Thyroid gland (tissue), 4 donors: ENCODE data around the gene COTL1. TPM values are rescaled to one million over a fixed set of nuclear protein-coding genes. Genes with fewer than 3 reads are reported as not detected.

Experiments
- DNase-seq, 2 donors: peaks; one replicate each; pipeline ENCODE4 v3.0.0-alpha.2; 2019
- H3K27ac ChIP-seq, 3 donors: fragments of 200-600 bp; sonication (generic); 1 replicate in 2 of 3; 2 replicates in 1 of 3; pipeline ENCODE4 v1.5.1; 2016 to 2019; ENCODE audit warnings: mild to moderate bottlenecking in 1 of 3, moderate library complexity in 1 of 3
- H3K27me3 ChIP-seq: fragments of 200-600 bp; sonication (generic); one replicate; pipeline ENCODE4 v1.5.1; 2019
- H3K36me3 ChIP-seq, 2 donors: fragments of 200-600 bp; sonication (generic); one replicate each; pipeline ENCODE4 v1.5.1; 2016 to 2019
- H3K4me1 ChIP-seq, 2 donors: fragments of 200-600 bp; sonication (generic); one replicate each; pipeline ENCODE4 v1.5.1; 2017 to 2019
- H3K4me3 ChIP-seq, 3 donors: fragments of 200-600 bp; sonication (generic); replicated peaks in 1 of 3; 1 replicate in 2 of 3; 2 replicates in 1 of 3; pipeline ENCODE4 v1.5.1; 2016; ENCODE audit warnings: mild to moderate bottlenecking in 1 of 3
- H3K9me3 ChIP-seq: fragments of 200-600 bp; sonication (generic); one replicate; pipeline ENCODE4 v1.5.1; 2017
- CTCF ChIP-seq, 6 experiments: fragments of 200-600 bp in 3 of 6; fragments of 450-650 bp in 3 of 6; sonication (generic) in 3 of 6; IDR thresholded peaks; one replicate each; pipeline ENCODE4 v1.5.1; 2016 to 2019; ENCODE audit warnings: antibody characterized with exemption in 6 of 6, mild to moderate bottlenecking in 2 of 6, inconsistent platforms in 1 of 6, moderate library complexity in 1 of 6
- POLR2A ChIP-seq, 2 donors: fragments of 450-650 bp; IDR thresholded peaks; one replicate each; pipeline ENCODE4 v1.6.1; 2017; ENCODE audit warnings: antibody characterized with exemption in 2 of 2, mild to moderate bottlenecking in 2 of 2, moderate library complexity in 1 of 2
- WGBS, 2 donors: methylation state at CpG; one replicate each; pipeline ENCODE4 v1.1.5; 2017; 5-methylcytosine and 5-hydroxymethylcytosine counted together
- intact Hi-C: fragments of 100-400 bp; cut with DNase I; formaldehyde crosslinking; loops from one replicate; pipeline ENCODE4 v1.15.1; 2023
- total RNA-seq, 4 donors: library from RNA; depleted of rRNA; stranded (reverse); fragments of >200 nt; gene quantifications; one replicate each; pipeline ENCODE4 v1.2.3, GENCODE V29; 2016

COTL1 gene
- total RNA-seq, 4 donors from 2014 or later = 26.0 to 39.7 (median 31.4) TPM

GRCh38 chr16:84650062-84650991 lies 32.4 kb upstream of the COTL1 start:
- Histone ChIP-seq H3K27ac (peak overlapping the region in 1 of 3 donors; percentile 83), H3K4me3 (no peak overlapping the region), H3K36me3 (peaks cover 5% of the 10 kb centered on the region in 2 donors), H3K4me1 (peaks cover 12 to 15% of the 10 kb centered on the region in 2 donors), H3K27me3 (no peaks in the 10 kb centered on the region), H3K9me3 (no peaks in the 10 kb centered on the region)
- WGBS, 2 donors = 89 to 92% methylated on average over 20 of the region's 20 CpGs
- intact Hi-C loops = no loop called here
- no peak for DNase-seq
- TF ChIP-seq POLR2A (IDR thresholded peaks at IDR 0.05) = no peak
- TF ChIP-seq CTCF (IDR thresholded peaks at IDR 0.05) = no peak

DNA sequence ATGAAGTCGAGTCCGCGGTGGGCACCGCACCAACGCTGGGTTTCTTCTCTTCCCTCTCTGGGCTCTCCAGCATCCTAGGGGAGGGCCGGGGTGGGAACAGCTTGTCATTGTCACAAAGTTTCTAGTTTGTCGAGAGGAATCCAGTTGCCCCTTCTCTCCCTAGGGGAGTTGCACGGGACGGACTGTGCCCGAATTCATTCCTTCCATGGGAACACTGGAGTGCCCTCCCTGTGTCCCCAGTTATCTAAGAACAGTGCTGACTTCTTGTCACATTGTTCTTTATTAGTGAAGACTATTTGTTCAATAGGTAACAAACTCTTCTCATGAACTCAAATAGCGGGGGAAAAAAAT lies 31.6 kb upstream of the COTL1 start:
- 49 to 52% methylated on average over 6 to 11 of the region's 11 CpGs for WGBS, 2 donors
- H3K4me3 ChIP-seq = peak overlapping the region in 1 of 3 donors; percentile 48

GRCh38 chr16:84648595-84649510 lies 31.0 kb upstream of the COTL1 start:
- 2% methylated on average over 37 of the region's 96 CpGs; no CpG with 5 or more reads in 1 of the 2 donors for WGBS, 2 donors
- peaks cover 5% of the 10 kb centered on the region in 2 donors for H3K36me3 ChIP-seq
- DNase-seq = peak; percentile 93 to 94
- intact Hi-C loops = no loop called here
- peak overlapping the region; percentile 71 to 83 (median 79) for H3K27ac ChIP-seq
- peak overlapping the region in 2 of 3 donors; percentile 12 to 48 for H3K4me3 ChIP-seq
- H3K9me3 ChIP-seq = no peaks in the 10 kb centered on the region
- peaks cover 12 to 15% of the 10 kb centered on the region in 2 donors for H3K4me1 ChIP-seq
- no peaks in the 10 kb centered on the region for H3K27me3 ChIP-seq
- TF ChIP-seq POLR2A (IDR thresholded peaks at IDR 0.05) (no peak), CTCF (IDR thresholded peaks at IDR 0.05) (no peak)

More for the DNA sequence above, 31.6 kb upstream of the COTL1 start:
- Histone ChIP-seq H3K27me3 (no peaks in the 10 kb centered on the region), H3K27ac (peak overlapping the region; percentile 25 to 83 (median 79)), H3K9me3 (no peaks in the 10 kb centered on the region), H3K36me3 (peaks cover 5% of the 10 kb centered on the region in 2 donors), H3K4me1 (peaks cover 12 to 15% of the 10 kb centered on the region in 2 donors)
- intact Hi-C loops = no loop called here
- TF ChIP-seq POLR2A (IDR thresholded peaks at IDR 0.05) = no peak
- no peak for TF ChIP-seq CTCF (IDR thresholded peaks at IDR 0.05)
- DNase-seq = no peak

- H3K27ac ChIP-seq = peak within 1 kb of the TSS; percentile 81 to 86 (median 83)
- no peaks in the 10 kb centered on the region for H3K9me3 ChIP-seq
- peak; percentile 53 to 58 for DNase-seq
- intact Hi-C loops = no loop called here
- H3K4me3 ChIP-seq = peak within 1 kb of the TSS in 2 of 3 donors; percentile 36 to 48
- TF ChIP-seq POLR2A (IDR thresholded peaks at IDR 0.05) (no peak), CTCF (IDR thresholded peaks at IDR 0.05) (peak in 1 of 6 experiments; percentile 24)
- no peaks in the 10 kb centered on the region for H3K27me3 ChIP-seq
- WGBS, 2 donors = 17 to 28% methylated on average over 17 to 26 of the region's 77 CpGs
- peaks cover 5% of the 10 kb centered on the region in 2 donors for H3K36me3 ChIP-seq
- H3K4me1 ChIP-seq = peaks cover 15 to 19% of the 10 kb centered on the region in 2 donors
Observed at GRCh38 chr16:84647828-84648594, 30.1 kb upstream of the COTL1 start, which contains the start of gene KLHL36. TSS of gene KLHL36 (plus strand) at chr16:84648511. CDS start at chr16:84650868, 2,357 bp downstream.
